Measurements from ENCODE around the gene PROSER3.

Gene PROSER3

GRCh38 chr19:35712567-35713505 is 45.1 kb upstream of the PROSER3 start:
- TF ChIP-seq ZNF70 (CRISPR knock-in tag; IDR thresholded peaks at IDR 0.05), result no peak
- no peak for TF ChIP-seq OSR1 (CRISPR knock-in tag; IDR thresholded peaks at IDR 0.05)
- no peak for ATAC-seq

DNA sequence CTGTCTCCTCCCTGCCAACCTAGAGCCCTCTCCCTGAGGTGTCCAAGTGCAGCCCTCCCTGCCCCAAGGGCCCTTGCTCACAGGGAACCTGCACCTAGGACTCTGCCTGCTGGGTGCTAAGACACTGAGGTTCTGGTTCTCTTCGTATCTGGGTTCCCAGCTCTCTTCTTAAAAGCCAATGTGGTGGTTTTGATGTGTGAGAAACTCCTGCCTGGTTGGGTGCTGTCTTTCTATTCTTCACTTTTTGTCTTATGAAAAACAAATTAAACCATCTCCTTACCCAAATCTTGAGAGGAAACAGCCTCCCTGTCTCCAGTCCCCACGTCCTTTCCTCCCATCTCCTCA is 44.5 kb upstream of the PROSER3 start:
- TF ChIP-seq RARB (CRISPR knock-in tag; IDR thresholded peaks at IDR 0.05), result no peak
- no peak for TF ChIP-seq CSRNP3 (CRISPR knock-in tag; IDR thresholded peaks at IDR 0.05)
- TF ChIP-seq, protein P1, sequence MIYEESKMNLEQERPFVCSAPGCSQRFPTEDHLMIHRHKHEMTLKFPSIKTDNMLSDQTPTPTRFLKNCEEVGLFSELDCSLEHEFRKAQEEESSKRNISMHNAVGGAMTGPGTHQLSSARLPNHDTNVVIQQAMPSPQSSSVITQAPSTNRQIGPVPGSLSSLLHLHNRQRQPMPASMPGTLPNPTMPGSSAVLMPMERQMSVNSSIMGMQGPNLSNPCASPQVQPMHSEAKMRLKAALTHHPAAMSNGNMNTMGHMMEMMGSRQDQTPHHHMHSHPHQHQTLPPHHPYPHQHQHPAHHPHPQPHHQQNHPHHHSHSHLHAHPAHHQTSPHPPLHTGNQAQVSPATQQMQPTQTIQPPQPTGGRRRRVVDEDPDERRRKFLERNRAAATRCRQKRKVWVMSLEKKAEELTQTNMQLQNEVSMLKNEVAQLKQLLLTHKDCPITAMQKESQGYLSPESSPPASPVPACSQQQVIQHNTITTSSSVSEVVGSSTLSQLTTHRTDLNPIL (CRISPR knock-in tag; IDR thresholded peaks at IDR 0.05; ENCODE audit: low read depth), result no peak
- TF ChIP-seq SNAI2 (CRISPR knock-in tag; IDR thresholded peaks at IDR 0.05), result no peak
- TF ChIP-seq TCF4 (CRISPR knock-in tag; IDR thresholded peaks at IDR 0.05; ENCODE audit: borderline replicate concordance), result no peak

GRCh38 chr19:35713904-35714495 is 44.0 kb upstream of the PROSER3 start:
- ATAC-seq, result no peak
- TF ChIP-seq RARB (CRISPR knock-in tag; IDR thresholded peaks at IDR 0.05), result no peak
- no peak for TF ChIP-seq ARNTL (CRISPR knock-in tag; IDR thresholded peaks at IDR 0.05; ENCODE audit: borderline replicate concordance, low read depth)
- no peak for TF ChIP-seq OSR1 (CRISPR knock-in tag; IDR thresholded peaks at IDR 0.05)
- no peak for TF ChIP-seq ESRRG (CRISPR knock-in tag; IDR thresholded peaks at IDR 0.05)
- no peak for TF ChIP-seq TSHZ2 (CRISPR knock-in tag; IDR thresholded peaks at IDR 0.05)
- TF ChIP-seq, protein P2, sequence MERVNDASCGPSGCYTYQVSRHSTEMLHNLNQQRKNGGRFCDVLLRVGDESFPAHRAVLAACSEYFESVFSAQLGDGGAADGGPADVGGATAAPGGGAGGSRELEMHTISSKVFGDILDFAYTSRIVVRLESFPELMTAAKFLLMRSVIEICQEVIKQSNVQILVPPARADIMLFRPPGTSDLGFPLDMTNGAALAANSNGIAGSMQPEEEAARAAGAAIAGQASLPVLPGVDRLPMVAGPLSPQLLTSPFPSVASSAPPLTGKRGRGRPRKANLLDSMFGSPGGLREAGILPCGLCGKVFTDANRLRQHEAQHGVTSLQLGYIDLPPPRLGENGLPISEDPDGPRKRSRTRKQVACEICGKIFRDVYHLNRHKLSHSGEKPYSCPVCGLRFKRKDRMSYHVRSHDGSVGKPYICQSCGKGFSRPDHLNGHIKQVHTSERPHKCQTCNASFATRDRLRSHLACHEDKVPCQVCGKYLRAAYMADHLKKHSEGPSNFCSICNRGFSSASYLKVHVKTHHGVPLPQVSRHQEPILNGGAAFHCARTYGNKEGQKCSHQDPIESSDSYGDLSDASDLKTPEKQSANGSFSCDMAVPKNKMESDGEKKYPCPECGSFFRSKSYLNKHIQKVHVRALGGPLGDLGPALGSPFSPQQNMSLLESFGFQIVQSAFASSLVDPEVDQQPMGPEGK (CRISPR knock-in tag; IDR thresholded peaks at IDR 0.05; ENCODE audit: borderline replicate concordance), result no peak

More for the DNA sequence above, 44.5 kb upstream of the PROSER3 start:
- ATAC-seq, result no peak

DNA sequence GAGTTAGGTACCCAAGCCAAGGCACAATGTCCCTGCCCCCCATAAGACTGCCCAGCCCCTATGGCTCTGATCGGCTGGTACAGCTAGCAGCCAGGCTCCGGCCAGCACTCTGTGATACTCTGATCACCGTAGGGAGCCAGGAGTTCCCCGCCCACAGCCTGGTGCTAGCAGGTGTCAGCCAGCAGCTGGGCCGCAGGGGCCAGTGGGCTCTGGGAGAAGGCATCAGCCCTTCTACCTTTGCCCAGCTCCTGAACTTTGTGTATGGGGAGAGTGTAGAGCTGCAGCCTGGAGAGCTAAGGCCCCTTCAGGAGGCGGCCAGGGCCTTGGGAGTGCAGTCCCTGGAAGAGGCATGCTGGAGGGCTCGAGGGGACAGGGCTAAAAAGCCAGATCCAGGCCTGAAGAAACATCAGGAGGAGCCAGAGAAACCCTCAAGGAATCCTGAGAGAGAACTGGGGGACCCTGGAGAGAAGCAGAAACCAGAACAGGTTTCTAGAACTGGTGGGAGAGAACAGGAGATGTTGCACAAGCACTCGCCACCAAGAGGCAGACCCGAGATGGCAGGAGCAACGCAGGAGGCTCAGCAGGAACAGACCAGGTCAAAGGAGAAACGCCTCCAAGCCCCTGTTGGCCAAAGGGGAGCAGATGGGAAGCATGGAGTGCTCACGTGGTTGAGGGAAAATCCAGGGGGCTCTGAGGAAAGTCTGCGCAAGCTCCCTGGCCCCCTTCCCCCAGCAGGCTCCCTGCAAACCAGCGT is 43.2 kb upstream of the PROSER3 start:
- no peak for ATAC-seq
- no peak for TF ChIP-seq ISL1 (CRISPR knock-in tag; IDR thresholded peaks at IDR 0.05)
- no peak for TF ChIP-seq BACH2 (CRISPR knock-in tag; IDR thresholded peaks at IDR 0.05; ENCODE audit: borderline replicate concordance)
- TF ChIP-seq ESRRG (CRISPR knock-in tag; IDR thresholded peaks at IDR 0.05), result no peak
- no peak for TF ChIP-seq CSDC2 (CRISPR knock-in tag; IDR thresholded peaks at IDR 0.05)
- TF ChIP-seq PPARA (CRISPR knock-in tag; IDR thresholded peaks at IDR 0.05; ENCODE audit: borderline replicate concordance), result no peak
- no peak for TF ChIP-seq CSRNP3 (CRISPR knock-in tag; IDR thresholded peaks at IDR 0.05)
- TF ChIP-seq, protein P2 (CRISPR knock-in tag; IDR thresholded peaks at IDR 0.05; ENCODE audit: borderline replicate concordance), result no peak

All from SK-N-SH treated with all-trans-retinoic acid at 6 μM for 48 hours (cell line).